Left lobe of liver (tissue), 2 donors: ENCODE results near the gene CDX1. TPM values are rescaled to one million over a fixed set of nuclear protein-coding genes. Genes with fewer than 3 reads are reported as not detected.
"Not testable (repeated sequence)": the region's sequence is repeated elsewhere in the genome, so short reads cannot be mapped to it uniquely, and the experiment has no call there.

ENCODE experiments used
- ATAC-seq: fragments of 200-7000 bp; cut with Tn5 transposase; one replicate; pipeline ENCODE4 v1.9.1; 2020; ENCODE audit warnings: mild to moderate bottlenecking, moderate library complexity
- DNase-seq: peaks from one replicate; pipeline ENCODE4 v3.0.0-alpha.2; 2020; ENCODE audit warnings: low spot score
- total RNA-seq: library from RNA; stranded (reverse); gene quantifications from one replicate; pipeline ENCODE4 v1.2.1, GENCODE V29; 2021
- donor health status: DM: no; HTN: no; CAD: no; lungs with moderate emphysema.
- donor health status: DM: no; HTN: yes; CAD: no.

CDX1 gene
- total RNA-seq, 1 donor from 2014 or later, result 0.15 TPM

- DNase-seq (no peak), ATAC-seq (no peak)
Observed at GRCh38 chr5:150223474-150223873, 56.9 kb downstream of the CDX1 start.

GRCh38 chr5:150224483-150225027, 58.0 kb downstream of the CDX1 start:
- DNase-seq (no peak), ATAC-seq (no peak)

GRCh38 chr5:150227036-150227435, 60.5 kb downstream of the CDX1 start:
- DNase-seq, result no peak
- peak; percentile 39 for ATAC-seq

GRCh38 chr5:150227606-150228273, 61.2 kb downstream of the CDX1 start:
- no peak for ATAC-seq
- DNase-seq, result no peak

- ATAC-seq (no peak), DNase-seq (no peak)
Observed at GRCh38 chr5:150229571-150229970, 63.0 kb downstream of the CDX1 start.

GRCh38 chr5:150230842-150231241, 64.3 kb downstream of the CDX1 start:
- DNase-seq, result no peak
- no peak for ATAC-seq

GRCh38 chr5:150233706-150234105, 67.1 kb downstream of the CDX1 start:
- ATAC-seq, DNase-seq: not testable (repeated sequence)

Other genes starting within 250 kb of the CDX1 start
- gene PDE6A, start 222.0 kb upstream of the CDX1 start, total RNA-seq, result not detected
- gene SLC26A2, start 206.0 kb upstream of the CDX1 start, total RNA-seq, result 1.3 TPM
- gene TIGD6, start 166.1 kb upstream of the CDX1 start, total RNA-seq, result 2.7 TPM
- 9.1 TPM for gene HMGXB3, start 166.0 kb upstream of the CDX1 start, total RNA-seq
- gene CSF1R, start 80.2 kb upstream of the CDX1 start, total RNA-seq, result 15.2 TPM
- gene PDGFRB, start 10.9 kb upstream of the CDX1 start, total RNA-seq, result 12.8 TPM
- not detected for gene SLC6A7, start 23.3 kb downstream of the CDX1 start, total RNA-seq
- gene CAMK2A, start 123.0 kb downstream of the CDX1 start, total RNA-seq, result not detected
- 0.43 TPM for gene ARSI, start 136.1 kb downstream of the CDX1 start, total RNA-seq
- gene TCOF1, start 190.9 kb downstream of the CDX1 start, total RNA-seq, result 9.9 TPM
- gene CD74, start 246.1 kb downstream of the CDX1 start, total RNA-seq, result 89.1 TPM